Hematopoietic multipotent progenitor cell treated with erythropoietin and hydrocortisone succinate and interleukin-3 and kit ligand, for 8 days (in vitro differentiated cells): Measurements from ENCODE around the gene EIF3B.
A peak's percentile ranks its signal among the peaks of the same experiment; 100 is the strongest.
"Not testable (repeated sequence)": the region's sequence is repeated elsewhere in the genome, so short reads cannot be mapped to it uniquely, and the experiment has no call there.

ENCODE experiments used
- DNase-seq: peaks from one replicate; pipeline ENCODE4 v3.0.0-alpha.2; 2015

The EIF3B gene

GRCh38 chr7:2350055-2350454 is 4.6 kb upstream of the EIF3B start:
- DNase-seq: peak; percentile 18

- DNase-seq: no peak
Observed at GRCh38 chr7:2350861-2351260, 3.8 kb upstream of the EIF3B start.

- no peak for DNase-seq
Observed at GRCh38 chr7:2353113-2353935, 1.3 kb upstream of the EIF3B start.

GRCh38 chr7:2353936-2354185 is 766 bp upstream of the EIF3B start:
- DNase-seq: peak; percentile 86

GRCh38 chr7:2354939-2355704 is 495 bp downstream of the EIF3B start:
- peak; percentile 21 for DNase-seq

- DNase-seq: no peak
Observed at GRCh38 chr7:2355705-2356008, 1.0 kb downstream of the EIF3B start.

GRCh38 chr7:2357165-2357564 is 2.5 kb downstream of the EIF3B start:
- no peak for DNase-seq

- DNase-seq: no peak
Observed at GRCh38 chr7:2357571-2357970, 2.9 kb downstream of the EIF3B start.

GRCh38 chr7:2358968-2359527 is 4.4 kb downstream of the EIF3B start:
- DNase-seq: peak; percentile 56

GRCh38 chr7:2359610-2360009 is 5.0 kb downstream of the EIF3B start:
- DNase-seq: no peak

- DNase-seq: peak; percentile 61
Observed at GRCh38 chr7:2360796-2361195, 6.2 kb downstream of the EIF3B start.

- DNase-seq: no peak
Observed at GRCh38 chr7:2362385-2363088, 7.9 kb downstream of the EIF3B start.

- no peak for DNase-seq
Observed at GRCh38 chr7:2369139-2369538, 14.5 kb downstream of the EIF3B start.

- DNase-seq: no peak
Observed at GRCh38 chr7:2371329-2371728, 16.7 kb downstream of the EIF3B start.

- no peak for DNase-seq
Observed at GRCh38 chr7:2372724-2373123, 18.1 kb downstream of the EIF3B start.

- no peak for DNase-seq
Observed at GRCh38 chr7:2373124-2373556, 18.5 kb downstream of the EIF3B start.

GRCh38 chr7:2373646-2374045 is 19.0 kb downstream of the EIF3B start:
- no peak for DNase-seq

GRCh38 chr7:2374401-2374800 is 19.8 kb downstream of the EIF3B start:
- DNase-seq: no peak

GRCh38 chr7:2374830-2375728 is 20.5 kb downstream of the EIF3B start:
- no peak for DNase-seq

GRCh38 chr7:2376351-2377154 is 21.9 kb downstream of the EIF3B start:
- DNase-seq: no peak

GRCh38 chr7:2377492-2377891 is 22.9 kb downstream of the EIF3B start:
- not testable (repeated sequence) for DNase-seq

- DNase-seq: not testable (repeated sequence)
Observed at GRCh38 chr7:2378125-2378524, 23.5 kb downstream of the EIF3B start.
